Measurements from ENCODE around the gene NLRC5. TPM values are rescaled to one million over a fixed set of nuclear protein-coding genes. Genes with fewer than 3 reads are reported as not detected.
"Not testable (repeated sequence)": the region's sequence is repeated elsewhere in the genome, so short reads cannot be mapped to it uniquely, and the experiment has no call there.

The NLRC5 gene
- total RNA-seq, 3 donors from 2014 or later = 110 to 127 (median 113) TPM

GRCh38 chr16:56971768-56972043 lies 17.7 kb upstream of the NLRC5 start:
- no peaks in the 10 kb centered on the region for H3K9me3 ChIP-seq
- ATAC-seq (no peak), DNase-seq (no peak)
- intact Hi-C loops (cut with DNase I, micrococcal nuclease) = no loop called here
- no peaks in the 10 kb centered on the region for H3K36me3 ChIP-seq (ENCODE audit: low read depth)
- H3K4me3 ChIP-seq = no peak overlapping the region
- TF ChIP-seq CTCF (IDR thresholded peaks at IDR 0.05) = no peak
- H3K4me1 ChIP-seq (ENCODE audit: low read depth) = no peaks in the 10 kb centered on the region

- intact Hi-C loops (cut with DNase I, micrococcal nuclease) = no loop called here
- H3K9me3 ChIP-seq = no peaks in the 10 kb centered on the region
- DNase-seq (no peak), ATAC-seq (no peak)
- no peak for TF ChIP-seq CTCF (IDR thresholded peaks at IDR 0.05)
- H3K4me1 ChIP-seq (ENCODE audit: low read depth) = no peaks in the 10 kb centered on the region
- no peaks in the 10 kb centered on the region for H3K36me3 ChIP-seq (ENCODE audit: low read depth)
- no peak overlapping the region for H3K4me3 ChIP-seq
Observed at GRCh38 chr16:56972403-56973293, 16.7 kb upstream of the NLRC5 start.

GRCh38 chr16:56973294-56973689 lies 16.1 kb upstream of the NLRC5 start:
- no peaks in the 10 kb centered on the region for H3K36me3 ChIP-seq (ENCODE audit: low read depth)
- intact Hi-C loops (cut with DNase I, micrococcal nuclease) = no loop called here
- no peaks in the 10 kb centered on the region for H3K4me1 ChIP-seq (ENCODE audit: low read depth)
- H3K9me3 ChIP-seq = no peaks in the 10 kb centered on the region
- no peak overlapping the region for H3K4me3 ChIP-seq
- DNase-seq (no peak), ATAC-seq (no peak)
- TF ChIP-seq CTCF (IDR thresholded peaks at IDR 0.05) = no peak

GRCh38 chr16:56973899-56974298 lies 15.5 kb upstream of the NLRC5 start:
- ATAC-seq; intact Hi-C loops (cut with DNase I, micrococcal nuclease): not testable (repeated sequence)

GRCh38 chr16:56974549-56975300 lies 14.6 kb upstream of the NLRC5 start:
- ATAC-seq (no peak), DNase-seq (no peak)
- TF ChIP-seq CTCF (IDR thresholded peaks at IDR 0.05) = no peak
- Histone ChIP-seq H3K36me3 (ENCODE audit: low read depth) (no peaks in the 10 kb centered on the region), H3K4me3 (no peak overlapping the region), H3K9me3 (no peaks in the 10 kb centered on the region), H3K4me1 (ENCODE audit: low read depth) (no peaks in the 10 kb centered on the region)
- intact Hi-C loops (cut with DNase I, micrococcal nuclease) = no loop called here

More at GRCh38 chr16:56973899-56974298, 15.5 kb upstream of the NLRC5 start:
- not testable (repeated sequence) for H3K4me3 ChIP-seq; DNase-seq; H3K9me3 ChIP-seq; H3K4me1 ChIP-seq (ENCODE audit: low read depth); H3K36me3 ChIP-seq (ENCODE audit: low read depth)

GRCh38 chr16:56975714-56976113 lies 13.6 kb upstream of the NLRC5 start:
- H3K36me3 ChIP-seq (ENCODE audit: low read depth) = no peaks in the 10 kb centered on the region
- H3K9me3 ChIP-seq = no peaks in the 10 kb centered on the region
- no peak for ATAC-seq
- intact Hi-C loops (cut with DNase I, micrococcal nuclease) = no loop called here
- no peak overlapping the region for H3K4me3 ChIP-seq
- no peak for DNase-seq
- no peaks in the 10 kb centered on the region for H3K4me1 ChIP-seq (ENCODE audit: low read depth)
- TF ChIP-seq CTCF (IDR thresholded peaks at IDR 0.05) = no peak
